Pancreas (tissue), 10 donors: ENCODE data around the gene BCL2. TPM values are rescaled to one million over a fixed set of nuclear protein-coding genes. Genes with fewer than 3 reads are reported as not detected.

ENCODE experiments used
- ATAC-seq, 4 donors: fragments of 200-7000 bp; cut with Tn5 transposase; one replicate each; pipeline versions ENCODE4 v1.8.0 to v1.9.1; 2020; ENCODE audit warnings: mild to moderate bottlenecking in 4 of 4, moderate library complexity in 4 of 4
- DNase-seq, 6 donors: peaks; one replicate each; pipeline ENCODE4 v3.0.0-alpha.2; 2020
- FAIRE-seq: peaks from 2 replicates; lab custom pipeline; 2012; peaks lifted over from hg19 to GRCh38; lab: Jason Lieb, UNC
- H3K27ac ChIP-seq, 4 donors: fragments of 200-600 bp; sonication (generic); 1 replicate in 3 of 4; 2 replicates in 1 of 4; pipeline versions ENCODE4 v1.5.0 to v1.8.0; 2020
- H3K27me3 ChIP-seq, 4 donors: fragments of 200-600 bp; one replicate each; pipeline ENCODE4 v1.8.0; 2021
- H3K36me3 ChIP-seq, 3 donors: fragments of 200-600 bp; sonication (generic) in 1 of 3; one replicate each; pipeline versions ENCODE4 v1.5.0 to v1.8.0; 2020 to 2021
- H3K4me1 ChIP-seq, 3 donors: fragments of 200-600 bp; one replicate each; pipeline ENCODE4 v1.8.0; 2021
- H3K4me3 ChIP-seq, 4 donors: fragments of 200-600 bp; sonication (generic) in 2 of 4; one replicate each; pipeline versions ENCODE4 v1.5.0 to v1.8.0; 2020 to 2021
- H3K9me3 ChIP-seq, 4 donors: fragments of 200-600 bp; one replicate each; pipeline ENCODE4 v1.8.0; 2021
- WGBS, 2 donors: extraction: QIAGEN DNeasy Blood & Tissue Kit; methylation state at CpG; one replicate each; pipeline ENCODE4 v1.1.7; 2013; 5-methylcytosine and 5-hydroxymethylcytosine counted together
- intact Hi-C, 3 donors: fragments of 100-400 bp; cut with DNase I; formaldehyde crosslinking; loops; one replicate each; pipeline versions ENCODE4 v1.11.1 to v1.14.2; 2022
- polyA plus RNA-seq, 2 donors: library from polyadenylated mRNA; stranded (reverse); fragments of 200-250 nt; gene quantifications; one replicate each; pipeline ENCODE4 v1.2.3, GENCODE V29; 2013
- total RNA-seq, 6 donors: library from RNA; stranded (reverse); fragmentation: NEBNext Ultra II Directional in 4 of 6; extraction: Animal tissue kit (Norgen Biotek cat#: 25700) in 4 of 6; gene quantifications; one replicate each; pipeline versions ENCODE4 v1.2.1 to v1.2.4, GENCODE V29; 2021 to 2023
- TF ChIP-seq, protein P1 (sequence below), 4 donors: fragments of 200-600 bp; sonication (generic) in 3 of 4; IDR thresholded peaks; one replicate each; pipeline versions ENCODE4 v1.5.0 to v1.8.0; 2021; ENCODE audit warnings: antibody characterized with exemption in 4 of 4
- donor health status: healthy with polysubstance abuse.
- donor health status: DM: no; HTN: no; CAD: no; lungs with moderate emphysema.
- donor health status: DM: no; HTN: no; CAD: no.
- donor health status: control.
- donor health status: control.
- donor health status: Bipolar disorder and iron deficiency.
- donor health status: DM: yes; HTN: yes; CAD: no.
- donor health status: DM: no; HTN: no; CAD: no.
- donor health status: DM: no; HTN: no; CAD: no.
- donor health status: DM: yes; HTN: yes; CAD: no.

Gene BCL2
- total and polyA plus RNA-seq, 8 donors: 1.9 to 9.0 (median 4.2) TPM

GRCh38 chr18:63283305-63284094 is 36.1 kb downstream of the BCL2 start:
- TF ChIP-seq, protein P1, sequence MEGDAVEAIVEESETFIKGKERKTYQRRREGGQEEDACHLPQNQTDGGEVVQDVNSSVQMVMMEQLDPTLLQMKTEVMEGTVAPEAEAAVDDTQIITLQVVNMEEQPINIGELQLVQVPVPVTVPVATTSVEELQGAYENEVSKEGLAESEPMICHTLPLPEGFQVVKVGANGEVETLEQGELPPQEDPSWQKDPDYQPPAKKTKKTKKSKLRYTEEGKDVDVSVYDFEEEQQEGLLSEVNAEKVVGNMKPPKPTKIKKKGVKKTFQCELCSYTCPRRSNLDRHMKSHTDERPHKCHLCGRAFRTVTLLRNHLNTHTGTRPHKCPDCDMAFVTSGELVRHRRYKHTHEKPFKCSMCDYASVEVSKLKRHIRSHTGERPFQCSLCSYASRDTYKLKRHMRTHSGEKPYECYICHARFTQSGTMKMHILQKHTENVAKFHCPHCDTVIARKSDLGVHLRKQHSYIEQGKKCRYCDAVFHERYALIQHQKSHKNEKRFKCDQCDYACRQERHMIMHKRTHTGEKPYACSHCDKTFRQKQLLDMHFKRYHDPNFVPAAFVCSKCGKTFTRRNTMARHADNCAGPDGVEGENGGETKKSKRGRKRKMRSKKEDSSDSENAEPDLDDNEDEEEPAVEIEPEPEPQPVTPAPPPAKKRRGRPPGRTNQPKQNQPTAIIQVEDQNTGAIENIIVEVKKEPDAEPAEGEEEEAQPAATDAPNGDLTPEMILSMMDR (IDR thresholded peaks at IDR 0.05): no peak
- H3K27me3 ChIP-seq: no peaks in the 10 kb centered on the region
- H3K27ac ChIP-seq: no peak overlapping the region
- DNase-seq (no peak), FAIRE-seq (no peak), ATAC-seq (no peak)
- WGBS, 2 donors: 80 to 81% methylated on average over 16 of the region's 16 CpGs
- H3K36me3 ChIP-seq: no peaks in the 10 kb centered on the region
- H3K4me3 ChIP-seq: no peak overlapping the region
- H3K4me1 ChIP-seq: peaks cover 0 to 4% (median 0%) of the 10 kb centered on the region in 3 donors
- intact Hi-C loops: no loop called here
- no peaks in the 10 kb centered on the region for H3K9me3 ChIP-seq

- H3K27me3 ChIP-seq: no peaks in the 10 kb centered on the region
- DNase-seq: no peak
- no peaks in the 10 kb centered on the region for H3K9me3 ChIP-seq
- H3K27ac ChIP-seq: no peak overlapping the region
- intact Hi-C loops: no loop called here
- ATAC-seq: no peak
- no peaks in the 10 kb centered on the region for H3K36me3 ChIP-seq
- H3K4me1 ChIP-seq: peaks cover 0 to 4% (median 0%) of the 10 kb centered on the region in 3 donors
- FAIRE-seq: no peak
- TF ChIP-seq, protein P1 (IDR thresholded peaks at IDR 0.05): no peak
- no peak overlapping the region for H3K4me3 ChIP-seq
These were observed 36.8 kb downstream of the BCL2 start for GRCh38 chr18:63282793-63283192.

DNA sequence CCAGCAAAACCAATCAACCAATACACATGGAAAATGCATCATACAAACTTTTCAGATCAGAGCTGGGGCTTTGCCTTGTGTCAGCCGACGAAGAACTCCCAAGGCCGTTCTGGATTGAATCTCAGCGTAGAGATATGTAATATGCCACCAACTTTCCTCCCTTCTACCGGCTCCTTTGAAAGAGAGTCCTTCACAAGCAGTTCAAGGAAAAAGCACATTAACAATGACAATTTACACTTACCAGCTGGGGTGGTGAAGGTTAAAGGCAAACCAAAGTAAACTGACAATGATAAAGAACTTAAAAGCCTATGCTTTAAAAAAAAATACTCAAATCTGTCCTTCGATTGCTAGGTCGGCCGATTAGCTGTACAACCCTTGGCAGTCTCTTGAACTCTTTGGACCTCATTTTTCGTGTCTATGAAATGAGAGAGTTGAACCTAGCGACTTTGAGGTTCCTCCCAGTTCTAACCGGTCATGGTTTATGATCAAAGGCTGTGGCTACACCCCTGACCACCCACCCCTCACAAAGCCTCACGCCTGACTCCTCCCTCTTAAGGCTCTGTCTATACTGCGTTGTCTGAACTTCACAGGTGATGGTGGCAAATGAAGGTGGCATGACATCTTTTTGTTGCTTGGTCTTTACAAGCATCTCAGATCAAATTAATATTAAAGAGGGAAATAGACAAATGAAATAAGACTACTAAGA is 46.2 kb downstream of the BCL2 start:
- Histone ChIP-seq H3K36me3 (no peaks in the 10 kb centered on the region), H3K27ac (no peak overlapping the region), H3K27me3 (no peaks in the 10 kb centered on the region), H3K9me3 (no peaks in the 10 kb centered on the region), H3K4me1 (no peaks in the 10 kb centered on the region), H3K4me3 (no peak overlapping the region)
- ATAC-seq (no peak), FAIRE-seq (no peak), DNase-seq (no peak)
- intact Hi-C loops: no loop called here
- 29 to 32% methylated on average over 13 of the region's 13 CpGs for WGBS, 2 donors
- TF ChIP-seq, protein P1 (IDR thresholded peaks at IDR 0.05): no peak

- Histone ChIP-seq H3K36me3 (no peaks in the 10 kb centered on the region), H3K27ac (no peak overlapping the region), H3K4me1 (no peaks in the 10 kb centered on the region), H3K9me3 (no peaks in the 10 kb centered on the region), H3K4me3 (no peak overlapping the region), H3K27me3 (no peaks in the 10 kb centered on the region)
- 65 to 68% methylated on average over 1 of the region's 1 CpG for WGBS, 2 donors
- no peak for FAIRE-seq
- ATAC-seq: no peak
- DNase-seq: no peak
- intact Hi-C loops: no loop called here
- TF ChIP-seq, protein P1 (IDR thresholded peaks at IDR 0.05): no peak
These were observed 46.9 kb downstream of the BCL2 start for GRCh38 chr18:63272638-63273037.

- H3K36me3 ChIP-seq: no peaks in the 10 kb centered on the region
- no peaks in the 10 kb centered on the region for H3K27me3 ChIP-seq
- peak in 3 of 4 donors; percentile 9 to 35 (median 29) for ATAC-seq
- H3K9me3 ChIP-seq: no peaks in the 10 kb centered on the region
- H3K4me1 ChIP-seq: no peaks in the 10 kb centered on the region
- H3K27ac ChIP-seq: no peak overlapping the region
- intact Hi-C loops: no loop called here
- TF ChIP-seq, protein P1 (IDR thresholded peaks at IDR 0.05): no peak
- no peak overlapping the region for H3K4me3 ChIP-seq
- no peak for DNase-seq
- 86% methylated on average over 3 of the region's 3 CpGs for WGBS, 2 donors
- no peak for FAIRE-seq
These were observed 47.7 kb downstream of the BCL2 start for GRCh38 chr18:63271881-63272299.
